Skin of body (tissue), 2 donors: ENCODE data around the gene INTS12. TPM values are rescaled to one million over a fixed set of nuclear protein-coding genes. Genes with fewer than 3 reads are reported as not detected.

Source experiments
- DNase-seq: peaks from one replicate; lab custom pipeline; 2025; lab: John Stamatoyannopoulos, UW
- total RNA-seq: library from RNA; depleted of rRNA; stranded (reverse); fragments of >200 nt; gene quantifications from one replicate; pipeline ENCODE4 v1.2.3, GENCODE V29; 2014

INTS12 gene
- total RNA-seq, 1 donor from 2014 or later, result 13.7 TPM

DNA sequence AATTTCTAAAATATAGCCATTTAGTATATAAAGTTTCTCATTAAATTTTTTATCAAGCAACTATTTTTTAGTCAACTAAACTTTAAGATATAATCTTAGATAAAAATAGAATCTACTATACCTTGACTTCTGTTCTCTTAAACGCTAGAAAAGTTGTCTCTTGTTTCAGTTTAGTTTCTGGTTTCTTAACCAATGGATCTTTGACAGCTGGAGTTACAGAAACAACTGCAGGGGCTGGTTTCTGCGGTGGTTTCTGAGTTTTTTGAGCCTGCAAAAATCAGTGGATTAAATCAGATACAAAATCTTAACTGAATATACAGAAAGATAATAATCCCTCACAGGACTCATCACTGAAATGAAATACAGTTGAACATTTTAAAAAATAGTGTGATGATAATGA is 21.9 kb downstream of the INTS12 start:
- DNase-seq, result no peak

DNA sequence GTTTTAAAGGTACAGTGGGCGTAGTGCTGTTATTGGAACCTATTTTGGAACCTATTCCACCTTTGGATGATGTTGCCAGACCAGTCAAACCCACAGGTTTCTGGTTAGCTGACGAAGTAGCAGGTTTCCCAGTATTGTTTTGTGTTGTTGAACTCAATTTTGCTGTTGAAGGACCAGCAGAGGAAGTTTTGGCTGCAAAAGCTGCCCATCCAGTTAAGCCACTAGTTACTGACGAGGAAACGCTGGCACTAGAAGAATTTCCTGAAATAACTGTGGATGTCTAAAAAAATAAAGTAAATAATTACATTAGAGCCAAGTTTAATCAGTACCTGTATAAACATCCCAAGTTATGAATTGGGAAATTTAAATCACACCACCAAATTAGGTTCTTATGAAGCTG is 25.5 kb downstream of the INTS12 start:
- no peak for DNase-seq

DNA sequence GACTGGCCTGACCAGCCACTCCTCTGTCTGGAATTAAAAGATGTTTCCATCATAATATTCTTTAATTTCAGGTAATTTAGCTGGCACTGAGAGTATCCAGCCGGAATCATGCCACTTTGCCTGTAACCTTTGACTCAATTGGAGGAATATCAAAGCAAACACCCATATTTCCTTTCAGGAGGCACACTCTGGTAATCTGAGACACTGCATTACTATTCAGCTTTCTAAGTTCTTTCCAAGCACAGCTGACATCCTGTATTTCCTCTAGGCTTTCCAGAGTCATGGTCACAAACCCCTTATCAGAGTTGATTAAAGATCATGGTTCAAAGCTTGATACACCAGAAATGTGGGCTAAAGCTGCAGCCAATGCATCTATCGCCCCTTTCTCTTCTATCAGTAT is 29.3 kb downstream of the INTS12 start:
- no peak for DNase-seq

DNA sequence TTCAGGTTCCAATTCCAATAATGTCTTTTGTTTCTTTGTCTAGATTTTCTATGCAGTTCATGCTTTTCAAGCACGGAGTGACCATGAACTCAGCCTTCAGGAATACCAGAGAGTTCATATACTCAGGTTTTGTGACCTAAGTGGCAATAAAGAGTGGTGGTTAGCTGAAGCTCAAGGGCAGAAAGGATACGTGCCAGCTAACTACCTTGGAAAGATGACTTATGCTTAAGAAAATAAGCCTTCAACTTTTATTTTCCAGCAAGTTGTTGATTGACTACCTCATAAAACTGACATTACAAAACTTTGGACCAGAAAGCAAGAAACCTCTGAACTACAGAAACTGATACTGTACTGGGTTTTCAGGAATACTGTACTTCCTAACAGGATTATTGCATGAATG is 30.8 kb downstream of the INTS12 start:
- DNase-seq, result no peak

DNA sequence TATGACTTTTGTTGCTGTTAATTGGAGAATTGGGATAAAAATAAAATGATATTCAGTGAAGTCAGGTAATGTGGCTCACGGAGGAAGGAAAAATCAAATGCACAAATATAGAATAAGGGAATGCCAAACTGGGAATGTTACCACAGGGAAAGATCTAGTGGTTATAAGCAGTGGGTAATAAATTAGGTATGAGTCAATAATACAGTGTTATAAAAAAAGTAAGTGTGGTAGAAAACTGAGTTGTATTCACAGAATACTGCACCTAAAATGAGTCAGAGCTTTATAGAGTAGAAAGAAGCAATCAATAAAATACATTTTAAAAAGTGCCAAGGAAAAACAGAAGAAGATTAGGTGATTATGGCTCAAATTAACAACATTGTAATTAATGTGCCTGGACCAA is 34.5 kb downstream of the INTS12 start:
- DNase-seq, result no peak

DNA sequence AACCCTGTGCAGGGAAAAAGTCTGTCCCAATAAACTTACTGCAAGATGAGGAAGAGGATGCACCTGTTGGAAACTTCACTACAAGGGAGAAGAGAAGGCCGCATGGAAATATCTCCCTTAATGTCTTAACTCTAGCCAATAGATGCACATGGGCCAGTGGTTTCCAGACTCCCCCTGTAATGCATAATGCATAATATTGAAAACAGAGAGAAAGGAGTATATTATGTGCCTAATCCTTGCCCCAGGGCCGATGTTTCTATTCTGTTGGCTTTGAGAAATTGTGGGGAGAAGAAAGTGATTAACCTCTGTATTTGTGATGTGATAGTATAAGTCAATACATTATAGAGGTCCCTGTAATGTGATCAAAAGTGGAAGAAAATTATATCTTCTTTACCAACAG is 37.2 kb downstream of the INTS12 start:
- DNase-seq, result no peak

DNA sequence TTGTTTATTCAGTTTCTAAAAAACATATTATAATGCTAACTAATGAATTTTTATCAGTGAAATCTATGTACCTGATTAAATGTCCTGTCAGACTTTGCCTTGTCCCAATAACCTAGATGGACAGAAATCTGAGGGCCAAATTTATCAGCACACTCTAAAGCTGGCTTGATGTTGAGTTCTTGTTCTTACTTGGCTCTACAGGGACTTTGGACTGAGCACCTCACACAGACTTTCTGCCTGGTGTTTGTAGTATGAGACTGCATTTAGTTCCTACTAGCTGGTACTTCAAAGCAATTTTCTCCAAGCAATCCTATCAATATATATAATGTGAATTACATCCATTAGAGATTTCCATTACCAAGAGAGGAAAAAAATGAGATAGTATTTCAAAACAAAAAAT is 37.8 kb downstream of the INTS12 start:
- DNase-seq, result no peak

DNA sequence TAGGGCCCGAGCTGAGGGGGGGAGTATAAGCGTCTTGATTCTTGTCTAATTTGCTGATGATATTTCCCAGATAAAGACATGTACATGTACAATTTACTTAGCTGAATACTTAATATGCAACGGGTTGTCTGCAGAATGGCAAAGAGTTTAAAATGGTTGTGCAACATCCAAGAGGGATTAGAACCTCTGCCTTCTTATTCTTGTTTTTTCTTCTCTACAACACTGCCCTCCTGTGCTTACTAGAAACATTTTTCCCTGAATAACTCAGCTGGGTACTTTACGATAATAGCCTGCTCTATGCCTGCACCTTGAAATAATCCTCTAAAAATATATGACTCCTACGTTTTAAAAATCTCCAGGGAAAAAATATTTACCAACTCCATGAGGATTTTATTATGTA is 41.8 kb downstream of the INTS12 start:
- DNase-seq, result no peak

DNA sequence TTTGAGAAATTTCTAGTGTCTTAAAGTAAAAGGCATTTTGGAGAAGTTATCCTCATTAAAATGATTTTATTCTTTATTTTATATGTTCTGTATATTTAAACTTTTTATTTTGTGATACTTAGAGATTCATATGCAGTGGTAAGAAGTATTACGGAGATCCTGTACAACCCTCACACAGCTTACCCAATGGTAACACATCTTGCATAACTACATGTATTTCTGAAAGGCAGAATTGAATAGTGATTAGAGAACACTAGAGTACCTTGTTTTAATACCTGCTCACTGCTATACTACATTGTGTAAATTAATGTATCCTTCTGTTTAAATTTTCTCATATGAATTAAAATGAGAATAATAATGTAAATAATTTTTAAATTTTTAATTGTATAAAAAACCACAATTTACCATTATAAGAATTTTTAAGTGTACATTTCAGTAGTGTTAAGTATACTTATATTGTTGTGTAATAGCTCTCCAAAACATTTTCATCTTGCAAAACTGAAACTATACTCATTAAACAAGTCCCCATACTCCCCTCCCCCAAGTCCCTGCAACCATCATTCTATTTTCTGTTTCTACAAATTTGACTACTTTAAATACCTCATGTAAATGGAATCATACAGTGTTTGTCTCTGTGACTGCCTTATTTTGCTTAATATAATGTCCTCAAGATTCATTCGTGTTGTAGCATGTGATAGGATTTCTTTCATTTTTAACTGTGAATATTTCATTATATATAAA is 45.4 kb downstream of the INTS12 start:
- DNase-seq, result no peak

DNA sequence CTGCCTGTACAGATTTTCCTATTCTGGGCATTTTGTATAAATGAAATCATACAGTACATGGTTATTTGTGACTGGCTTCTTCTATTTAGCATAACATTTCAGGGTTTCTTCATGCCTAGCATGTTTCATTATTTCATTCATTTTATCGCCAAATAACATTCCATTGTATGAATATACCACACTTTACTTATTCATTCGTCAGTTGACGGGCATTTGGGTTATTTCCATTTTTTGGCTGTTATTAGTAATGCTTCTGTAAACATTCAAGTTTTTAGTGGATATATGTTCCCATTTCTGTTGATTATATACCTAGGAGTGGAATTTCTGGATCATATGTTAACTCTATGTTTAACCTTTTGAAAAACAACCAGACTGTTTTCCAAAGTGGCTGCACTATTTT is 47.5 kb downstream of the INTS12 start:
- no peak for DNase-seq

DNA sequence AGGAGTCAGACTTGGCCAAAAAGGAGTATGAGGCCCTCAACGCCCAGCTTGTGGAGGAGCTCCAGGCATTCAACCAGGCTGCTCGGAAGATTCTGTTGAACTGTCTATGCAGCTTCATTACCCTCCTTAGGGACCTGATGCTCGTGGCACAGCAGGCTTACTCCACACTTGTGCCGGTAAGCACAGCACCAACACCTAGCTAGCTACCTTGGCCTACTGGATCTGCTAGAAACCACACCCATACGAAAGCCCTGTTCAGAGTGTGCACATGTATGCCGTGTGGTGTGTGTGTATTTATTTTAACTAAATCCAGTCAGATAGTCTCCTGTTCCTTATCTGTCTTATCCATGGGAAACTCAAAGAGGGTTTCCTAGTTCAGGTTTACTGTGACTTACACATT is 49.3 kb downstream of the INTS12 start:
- DNase-seq, result no peak

DNA sequence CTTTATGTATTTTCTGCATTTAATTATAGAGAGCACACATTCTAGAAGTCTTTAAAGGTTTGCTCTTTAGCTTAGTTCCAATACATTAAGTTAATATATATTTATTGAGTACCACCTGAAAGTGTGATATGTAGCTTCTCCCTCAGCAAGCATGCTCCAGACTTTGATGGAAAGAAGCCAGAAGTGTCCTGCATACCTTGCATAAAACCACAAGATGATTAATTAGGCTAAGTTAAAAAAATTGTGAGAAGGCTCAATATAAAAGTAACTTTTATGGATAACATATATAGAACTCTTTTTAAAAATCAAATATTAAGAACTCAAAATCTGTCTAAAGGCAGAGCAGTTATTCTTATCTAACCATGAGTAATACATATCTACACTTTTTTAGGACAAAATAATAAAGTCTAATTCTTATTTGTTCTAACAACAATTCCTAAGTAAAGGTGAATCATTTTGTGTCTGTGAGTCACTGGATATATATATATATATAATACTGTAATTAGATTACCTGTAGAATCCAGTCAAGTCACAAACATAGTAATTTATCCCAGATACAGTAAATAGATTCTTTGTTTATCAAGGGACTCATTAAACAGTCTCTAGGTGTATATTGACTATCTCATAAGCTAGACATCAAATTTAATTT is 51.2 kb downstream of the INTS12 start:
- no peak for DNase-seq

DNA sequence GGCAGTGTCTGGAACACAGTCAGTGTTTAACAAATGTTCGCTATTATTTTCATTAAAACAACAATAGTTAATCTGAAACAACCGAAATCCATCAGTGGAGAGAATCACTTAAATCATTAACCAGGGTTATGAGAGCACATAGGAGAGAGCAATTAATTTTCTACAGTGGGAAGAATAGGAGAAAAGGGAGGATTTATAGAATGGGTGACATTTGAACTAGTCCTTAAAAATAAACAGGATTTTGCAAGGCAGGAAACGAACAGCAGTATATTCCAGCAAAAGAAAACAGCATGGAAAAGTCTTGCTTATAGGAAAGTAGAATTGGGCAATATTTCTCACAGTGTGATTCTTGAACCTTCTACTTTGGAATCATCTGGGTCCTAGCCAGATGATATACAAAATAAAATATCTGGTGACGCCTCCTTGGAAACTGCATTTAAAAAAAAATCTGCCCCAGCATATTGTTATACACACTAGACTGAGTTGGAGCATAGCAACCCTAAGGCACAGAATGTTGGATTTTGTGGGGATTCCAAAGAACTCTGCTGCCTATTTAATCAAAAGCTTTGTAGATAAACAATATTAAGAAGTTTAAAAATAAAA is 56.1 kb downstream of the INTS12 start:
- no peak for DNase-seq

DNA sequence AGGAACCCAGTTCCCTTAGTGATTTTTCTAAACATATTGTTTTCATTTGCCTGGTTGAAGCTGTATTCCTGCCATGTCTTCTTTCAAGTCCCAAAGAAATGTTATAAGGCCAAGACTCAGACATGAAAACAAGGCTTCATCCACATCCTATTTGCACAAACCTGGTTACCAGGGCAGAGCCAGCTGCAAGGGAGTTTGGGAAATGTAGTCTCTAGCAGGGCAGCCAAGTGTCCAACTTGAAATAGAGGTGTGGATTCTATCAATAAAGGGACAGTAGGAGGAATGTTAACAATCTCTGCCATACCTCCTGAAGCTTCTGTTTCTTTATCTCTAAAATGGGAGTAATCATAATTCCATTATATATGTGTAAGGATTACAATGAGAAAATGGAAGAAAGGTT is 56.6 kb downstream of the INTS12 start:
- no peak for DNase-seq

DNA sequence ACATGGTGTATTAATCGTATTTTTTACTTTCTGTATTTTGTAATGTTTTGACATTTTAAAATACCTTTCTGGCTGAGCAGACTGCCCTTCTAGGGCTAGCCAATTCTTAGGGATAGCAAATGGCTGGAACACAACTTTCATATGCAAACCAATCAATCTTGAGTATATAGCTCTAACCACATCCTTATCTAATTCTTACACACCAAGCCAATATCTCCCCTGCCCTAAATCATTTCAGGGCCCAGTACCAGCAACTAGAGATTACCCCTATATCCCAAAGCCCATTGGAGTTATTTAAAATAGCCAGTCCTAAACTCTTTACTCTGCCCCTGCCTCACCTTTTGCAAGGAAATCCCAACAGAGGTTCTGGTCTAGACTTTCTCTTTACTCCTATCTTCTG is 58.3 kb downstream of the INTS12 start:
- no peak for DNase-seq

DNA sequence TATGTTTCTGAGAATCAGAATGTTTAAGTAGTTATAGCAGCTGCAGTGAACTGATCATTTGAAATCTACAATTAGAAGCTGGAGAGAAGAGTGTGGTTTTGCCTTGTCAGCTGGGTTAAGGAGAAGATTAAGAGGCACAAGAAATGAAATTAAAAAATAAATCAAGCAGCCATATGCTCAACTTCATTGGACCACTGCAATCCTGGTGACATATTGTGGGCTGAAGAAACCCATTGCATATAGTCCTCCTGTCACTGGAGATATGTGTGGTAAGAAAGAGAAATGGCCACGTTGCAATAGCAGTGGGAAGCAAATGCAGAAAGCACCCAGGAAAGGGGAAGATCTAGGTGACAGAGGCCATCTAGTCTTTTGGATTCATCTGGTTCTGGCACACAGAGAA is 63.0 kb downstream of the INTS12 start:
- no peak for DNase-seq

DNA sequence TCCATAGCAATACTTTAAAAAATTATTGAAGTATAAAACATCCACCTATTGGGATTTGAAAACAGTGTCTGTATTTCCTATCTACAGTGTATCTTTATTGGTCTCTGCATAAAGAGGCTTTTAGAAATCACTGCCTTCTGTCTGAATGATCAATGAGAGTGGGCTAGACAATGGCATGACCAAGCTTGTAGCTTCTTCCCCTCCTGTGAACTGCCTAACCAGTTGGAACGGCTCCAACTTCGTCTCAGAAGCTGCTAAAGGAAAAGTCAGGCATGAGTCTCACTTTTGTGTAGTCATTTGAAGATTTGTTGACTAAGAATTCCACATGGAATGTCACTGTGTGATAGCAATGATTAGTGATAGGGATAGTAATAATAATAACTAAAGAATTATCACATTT is 64.2 kb downstream of the INTS12 start:
- DNase-seq, result no peak

DNA sequence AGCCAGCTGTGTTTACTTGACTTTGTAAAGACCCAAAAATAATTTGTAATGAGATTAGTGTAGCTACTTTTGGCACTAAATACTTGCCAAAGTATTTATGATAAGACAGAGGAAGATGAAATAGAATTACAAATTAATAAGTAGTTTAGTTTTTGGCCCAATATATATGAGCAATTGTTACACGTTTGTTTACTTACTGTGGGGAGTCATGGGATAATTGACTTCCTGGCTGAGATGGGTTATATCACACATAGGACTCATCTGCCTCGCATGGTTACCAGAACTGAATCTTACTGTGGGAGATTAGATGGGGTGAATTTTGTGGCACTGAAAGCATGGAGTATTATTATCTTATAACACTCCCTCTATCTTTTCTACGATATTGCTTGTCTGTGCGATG is 66.6 kb downstream of the INTS12 start:
- no peak for DNase-seq

DNA sequence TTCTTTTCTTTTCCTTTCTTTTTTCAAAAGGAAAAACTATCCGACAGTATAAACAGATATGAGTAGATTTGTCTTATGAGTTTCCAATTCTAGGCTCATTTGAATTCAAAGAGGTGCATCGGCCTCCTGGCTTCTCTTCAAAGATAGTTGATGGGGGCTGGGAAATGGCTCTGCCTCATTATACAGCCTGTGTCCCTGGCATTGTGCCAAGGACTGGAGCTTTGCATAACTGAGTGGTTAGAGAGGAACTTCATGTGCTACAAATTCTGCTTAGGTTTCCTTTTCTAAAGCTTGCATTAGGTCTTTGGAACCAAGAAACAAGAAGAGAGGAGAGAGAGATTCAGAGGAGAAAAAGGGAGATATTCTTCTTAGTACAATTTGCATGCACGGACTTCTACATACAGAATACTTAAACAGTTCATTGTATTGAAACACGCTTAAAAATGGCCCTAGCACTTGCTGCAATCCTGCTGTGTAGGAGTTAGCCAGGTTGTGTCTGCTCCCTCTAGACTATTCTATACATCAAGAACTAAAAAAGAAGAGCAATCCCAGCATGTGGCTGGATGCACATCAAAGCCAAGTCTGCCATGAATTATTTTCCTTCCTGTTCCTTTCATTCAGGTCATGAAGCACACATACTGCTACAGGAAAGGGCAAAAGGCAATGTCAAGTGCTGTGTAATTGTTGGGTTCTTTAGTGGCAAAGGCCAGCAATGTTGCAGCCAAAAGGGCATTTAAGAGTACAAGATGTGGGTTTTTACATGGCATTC is 70.9 kb downstream of the INTS12 start:
- no peak for DNase-seq

DNA sequence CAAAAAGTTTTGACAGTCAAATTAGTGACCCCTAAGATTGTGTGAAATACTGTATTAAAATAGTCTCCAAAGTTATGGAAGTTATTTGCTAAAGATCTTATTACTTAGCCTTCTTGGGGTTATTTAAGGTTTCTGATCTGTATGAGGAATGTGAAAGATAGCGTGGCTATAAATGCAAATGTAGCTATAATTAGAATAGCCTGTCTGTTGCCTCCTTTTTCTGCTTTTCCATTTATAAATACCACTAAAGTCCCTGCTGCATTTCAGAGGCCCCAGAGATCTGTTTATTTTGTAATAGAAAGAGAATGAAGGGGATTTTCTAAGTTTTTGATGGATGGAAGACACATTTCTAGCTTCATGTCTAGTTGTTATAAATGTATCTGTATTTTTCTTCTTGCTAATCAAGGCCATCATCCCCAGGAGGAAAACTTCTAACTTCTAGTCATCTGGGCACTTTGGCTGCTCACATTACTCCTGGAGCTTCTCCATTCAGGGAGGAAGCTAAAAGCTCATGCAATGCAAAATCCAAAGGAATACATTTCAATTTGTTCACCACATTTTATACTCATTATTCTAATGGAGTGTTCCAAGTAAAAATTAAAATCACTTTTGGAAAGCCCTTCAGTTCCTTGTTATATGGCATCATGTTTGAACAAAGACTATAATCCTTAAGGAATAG is 73.9 kb downstream of the INTS12 start:
- DNase-seq, result no peak

DNA sequence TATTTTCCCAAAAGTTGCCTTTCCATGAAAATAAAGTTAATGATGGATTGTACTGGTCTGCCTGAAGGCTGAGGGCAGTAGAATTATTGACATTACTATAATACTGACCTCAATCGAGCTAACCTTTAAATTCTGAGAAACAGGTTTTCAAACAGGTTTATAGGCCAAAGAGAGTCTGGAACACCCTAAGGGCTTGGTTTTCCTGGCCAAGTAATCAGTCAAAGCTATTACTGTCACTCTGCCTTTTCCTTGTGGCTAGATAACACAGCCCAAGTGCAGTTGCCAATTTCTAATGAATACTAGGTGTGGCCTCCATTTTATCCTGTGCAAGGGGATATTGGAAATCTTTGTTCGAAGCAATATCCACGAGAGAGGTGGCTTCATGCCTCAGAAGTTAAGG is 75.2 kb downstream of the INTS12 start:
- DNase-seq, result no peak
